GM12872 (cell line): ENCODE results near the gene NEUROG3.

ENCODE experiments used
- TF ChIP-seq, protein P1 (sequence below): IDR thresholded peaks from 3 replicates; pipeline ENCODE4 v1.5.1; 2011; ENCODE audit warnings: low read depth, mild to moderate bottlenecking, low read length, moderate library complexity; ENCODE audit not compliant: insufficient read depth

The NEUROG3 gene

DNA sequence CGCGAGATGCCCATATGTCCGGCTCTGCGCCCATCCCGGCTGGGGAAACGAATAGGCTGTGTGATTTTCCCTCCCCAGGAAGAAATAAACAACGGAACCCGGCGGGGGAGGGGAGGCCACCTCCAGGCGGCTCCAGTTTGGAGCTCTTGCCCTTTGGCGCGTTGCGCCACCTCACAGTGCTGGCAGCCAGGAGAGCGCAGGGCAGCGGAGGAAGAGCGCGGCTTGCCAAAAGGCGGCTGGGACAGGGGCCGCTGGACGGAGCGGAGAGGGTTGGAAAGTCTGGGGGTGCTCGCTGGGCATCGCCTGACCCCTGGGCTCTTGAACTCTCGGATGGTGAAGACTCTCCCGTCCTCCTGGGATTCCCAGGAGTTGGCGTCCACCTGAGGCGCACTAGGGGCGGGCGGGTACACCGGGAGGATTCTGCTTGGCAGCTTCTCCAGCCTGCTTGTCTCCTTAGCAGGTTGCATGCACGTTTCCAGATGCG, 5.3 kb upstream of the NEUROG3 start:
- TF ChIP-seq, protein P1, sequence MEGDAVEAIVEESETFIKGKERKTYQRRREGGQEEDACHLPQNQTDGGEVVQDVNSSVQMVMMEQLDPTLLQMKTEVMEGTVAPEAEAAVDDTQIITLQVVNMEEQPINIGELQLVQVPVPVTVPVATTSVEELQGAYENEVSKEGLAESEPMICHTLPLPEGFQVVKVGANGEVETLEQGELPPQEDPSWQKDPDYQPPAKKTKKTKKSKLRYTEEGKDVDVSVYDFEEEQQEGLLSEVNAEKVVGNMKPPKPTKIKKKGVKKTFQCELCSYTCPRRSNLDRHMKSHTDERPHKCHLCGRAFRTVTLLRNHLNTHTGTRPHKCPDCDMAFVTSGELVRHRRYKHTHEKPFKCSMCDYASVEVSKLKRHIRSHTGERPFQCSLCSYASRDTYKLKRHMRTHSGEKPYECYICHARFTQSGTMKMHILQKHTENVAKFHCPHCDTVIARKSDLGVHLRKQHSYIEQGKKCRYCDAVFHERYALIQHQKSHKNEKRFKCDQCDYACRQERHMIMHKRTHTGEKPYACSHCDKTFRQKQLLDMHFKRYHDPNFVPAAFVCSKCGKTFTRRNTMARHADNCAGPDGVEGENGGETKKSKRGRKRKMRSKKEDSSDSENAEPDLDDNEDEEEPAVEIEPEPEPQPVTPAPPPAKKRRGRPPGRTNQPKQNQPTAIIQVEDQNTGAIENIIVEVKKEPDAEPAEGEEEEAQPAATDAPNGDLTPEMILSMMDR, result no peak

DNA sequence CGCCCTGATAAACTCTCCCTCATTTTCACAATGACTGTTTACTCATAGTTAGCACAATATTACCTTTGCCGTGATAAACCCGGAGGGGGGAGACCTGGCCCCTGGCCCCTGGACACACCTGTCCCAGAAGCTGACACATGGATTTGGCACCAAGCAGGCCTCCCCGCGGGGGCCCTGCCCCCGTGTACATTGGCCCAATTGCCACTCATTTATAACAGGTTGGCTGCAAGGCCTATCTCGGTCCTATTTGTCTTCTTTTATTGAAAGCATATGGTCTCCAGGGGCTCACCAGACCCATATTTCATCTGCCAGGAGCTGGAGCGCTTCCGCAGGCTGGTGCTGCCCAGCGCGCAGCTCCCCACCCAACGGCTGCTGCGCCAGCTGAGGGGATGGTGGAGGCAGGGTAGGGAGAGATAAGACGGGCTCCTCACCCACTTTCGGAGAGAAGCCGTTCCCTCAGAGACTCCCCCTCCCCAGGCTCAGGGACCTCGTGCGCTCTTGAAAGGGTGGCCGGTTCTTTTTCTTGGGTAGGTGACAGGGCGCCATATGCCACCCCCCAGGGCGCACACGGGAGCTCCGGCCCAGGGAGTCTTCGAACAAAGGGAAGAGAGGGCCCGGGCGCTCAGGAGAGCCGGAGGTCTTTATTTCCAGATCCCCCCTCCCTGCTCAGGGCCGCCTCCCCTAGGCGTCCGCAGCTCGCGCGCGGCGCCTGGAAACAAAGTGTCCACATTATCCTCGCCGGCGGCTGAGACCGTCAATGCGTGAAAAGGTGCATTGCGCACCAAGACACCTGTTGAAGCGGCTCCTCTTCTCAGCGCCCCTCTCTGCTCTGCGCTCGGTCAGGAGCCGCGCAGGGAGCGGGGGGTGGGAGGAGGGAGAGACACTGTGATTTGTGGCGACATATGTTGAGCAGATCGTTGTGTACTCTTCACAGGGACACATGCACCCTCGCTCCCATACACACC, 4.3 kb upstream of the NEUROG3 start:
- TF ChIP-seq, protein P1, result no peak

DNA sequence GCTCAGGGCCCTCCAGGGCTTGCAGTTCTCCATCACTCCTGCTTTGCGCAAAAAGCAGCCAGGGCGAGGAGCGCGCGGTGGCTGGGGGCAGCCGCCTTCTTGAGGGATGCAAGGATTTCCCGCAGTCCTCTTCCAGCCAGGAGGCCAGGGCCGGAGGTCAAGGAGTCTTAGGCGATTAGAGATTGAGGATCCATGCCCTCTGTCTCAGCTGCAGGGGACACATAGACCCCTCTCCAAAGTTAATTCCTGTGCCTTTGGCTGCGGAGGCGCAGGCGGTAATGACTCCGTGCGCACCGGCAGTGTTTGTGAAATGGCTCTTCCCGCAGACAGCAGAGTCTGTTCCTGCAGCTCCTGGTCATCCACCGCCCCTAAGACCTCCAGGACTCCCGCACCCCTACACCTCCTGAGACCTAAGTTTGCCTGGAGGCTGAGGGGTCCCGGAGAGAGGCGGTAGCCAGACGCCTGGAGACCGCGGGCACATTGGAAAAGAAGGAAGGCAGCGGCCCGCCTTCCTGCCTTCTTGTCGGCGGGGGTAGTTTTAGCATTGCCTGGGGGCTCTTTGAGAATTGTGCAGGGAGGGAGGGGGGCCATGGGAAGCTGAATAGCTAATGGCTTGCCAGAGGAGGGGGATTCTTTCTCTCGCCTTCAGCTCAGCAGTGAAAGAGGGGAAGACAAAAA, 3.3 kb upstream of the NEUROG3 start:
- TF ChIP-seq, protein P1, result no peak

DNA sequence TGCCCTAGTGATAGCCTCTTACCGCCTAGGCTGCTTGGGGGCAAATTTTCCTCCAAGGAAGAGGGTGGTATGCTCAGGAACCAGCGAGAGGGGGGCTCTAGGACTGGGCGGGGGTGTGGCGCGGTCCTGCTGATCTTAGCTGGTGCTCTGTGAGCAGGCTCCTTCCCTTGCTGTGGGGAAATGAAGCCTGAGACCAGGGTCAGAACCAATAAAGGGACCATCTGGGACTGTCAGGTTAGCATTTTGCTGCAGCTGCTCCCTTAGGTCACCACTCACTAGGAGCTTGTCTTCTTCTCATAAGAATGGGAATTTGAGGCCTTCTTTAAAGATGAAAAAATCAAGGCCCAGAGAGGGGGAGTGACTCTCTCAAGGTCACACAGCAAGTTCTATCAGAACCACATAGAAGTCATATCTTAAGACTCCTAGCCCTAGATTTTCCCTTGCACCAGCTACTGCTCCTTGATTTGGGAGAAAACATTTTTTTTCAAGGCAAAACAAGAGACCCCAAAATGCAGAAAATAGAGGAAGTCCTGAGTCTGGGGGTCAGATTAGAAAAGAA, 2.0 kb upstream of the NEUROG3 start:
- TF ChIP-seq, protein P1, result no peak

DNA sequence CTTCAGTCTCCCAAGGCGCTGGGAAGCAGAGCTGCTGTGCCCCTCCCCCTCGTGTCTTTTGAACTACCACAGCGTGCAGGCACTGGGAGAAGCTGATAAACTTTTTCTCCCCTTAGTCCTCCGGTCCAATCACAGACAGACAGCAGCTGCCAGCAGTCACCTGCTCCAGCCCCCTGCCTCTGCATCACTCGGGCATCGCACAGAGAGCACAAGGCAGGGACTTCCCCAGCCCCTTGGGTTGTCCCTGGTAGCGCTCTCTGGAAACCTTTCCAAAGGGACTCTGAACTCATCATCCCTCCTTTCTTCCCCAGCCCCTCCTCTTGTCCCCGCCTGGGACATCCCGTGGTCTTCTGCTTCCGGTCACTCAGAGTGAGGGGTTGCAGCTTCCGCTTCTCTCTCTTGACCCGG, 1.4 kb upstream of the NEUROG3 start:
- TF ChIP-seq, protein P1, result no peak

DNA sequence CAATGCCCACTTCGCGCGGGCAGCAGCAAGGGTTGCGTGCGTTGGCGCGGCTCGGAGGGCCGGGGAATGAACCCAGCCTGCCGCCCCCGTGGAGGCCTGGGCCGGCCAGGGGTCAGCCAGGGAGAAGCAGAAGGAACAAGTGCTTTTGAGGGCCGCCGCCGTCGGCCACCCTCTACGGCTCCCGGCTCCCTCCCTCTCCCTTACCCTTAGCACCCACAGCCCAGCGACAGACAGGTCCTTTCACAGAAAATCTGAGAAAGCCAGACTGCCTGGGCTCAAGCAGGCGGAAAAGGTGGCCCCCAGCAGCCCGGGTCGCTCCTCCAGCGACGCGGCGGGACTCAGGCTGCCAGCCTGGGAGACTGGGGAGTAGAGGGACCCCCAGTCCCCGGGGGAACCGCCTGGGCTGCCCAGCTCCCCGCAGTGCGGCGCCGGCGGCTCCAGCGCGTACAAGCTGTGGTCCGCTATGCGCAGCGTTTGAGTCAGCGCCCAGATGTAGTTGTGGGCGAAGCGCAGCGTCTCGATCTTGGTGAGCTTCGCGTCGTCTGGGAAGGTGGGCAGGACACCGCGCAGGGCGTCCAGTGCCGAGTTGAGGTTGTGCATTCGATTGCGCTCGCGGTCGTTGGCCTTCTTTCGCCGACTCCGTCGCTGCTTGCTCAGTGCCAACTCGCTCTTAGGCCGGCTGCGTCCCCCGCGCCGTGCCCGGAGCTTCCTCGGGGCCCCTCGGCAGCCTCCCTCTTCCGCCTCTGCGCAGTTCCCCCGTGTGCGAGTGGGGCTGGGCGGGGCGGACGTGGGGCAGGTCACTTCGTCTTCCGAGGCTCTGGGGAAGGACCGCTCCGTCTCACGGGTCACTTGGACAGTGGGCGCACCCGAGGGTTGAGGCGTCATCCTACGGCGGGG, 815 bp downstream of the NEUROG3 start:
- TF ChIP-seq, protein P1, result no peak
